Measurements from ENCODE around the gene ZNF502.

ZNF502 gene

GRCh38 chr3:44729384-44729910, 17.0 kb downstream of the ZNF502 start, which contains the start of gene ZNF501:
Gene ZNF501, plus strand, starts transcription at chr3:44729635. Its CDS starts 4,787 bp downstream, at chr3:44734422.
- DNase-seq (ENCODE audit: insufficient read length, low spot score) (peak; percentile 89), FAIRE-seq (no peak)
- TF ChIP-seq CTCF (IDR thresholded peaks at IDR 0.05; ENCODE audit: insufficient read depth, missing control alignments), result peak; percentile 15

GRCh38 chr3:44734646-44735168, 22.2 kb downstream of the ZNF502 start:
- TF ChIP-seq CTCF (IDR thresholded peaks at IDR 0.05; ENCODE audit: insufficient read depth, missing control alignments), result no peak
- no peak for FAIRE-seq
- no peak for DNase-seq (ENCODE audit: insufficient read length, low spot score)

GRCh38 chr3:44761101-44761423, 48.6 kb downstream of the ZNF502 start:
- no peak for FAIRE-seq
- TF ChIP-seq CTCF (IDR thresholded peaks at IDR 0.05; ENCODE audit: insufficient read depth, missing control alignments), result no peak
- no peak for DNase-seq (ENCODE audit: insufficient read length, low spot score)

- no peak for FAIRE-seq
- no peak for TF ChIP-seq CTCF (IDR thresholded peaks at IDR 0.05; ENCODE audit: insufficient read depth, missing control alignments)
These were observed 49.1 kb downstream of the ZNF502 start, which contains the start of the genes KIAA1143 and KIF15 for GRCh38 chr3:44761424-44762169. Gene KIAA1143, minus strand, starts transcription at chr3:44761619. Its CDS starts 17 bp downstream, at chr3:44761602. Gene KIF15, plus strand, starts transcription at chr3:44761794. Its CDS starts 72 bp downstream, at chr3:44761866.

GRCh38 chr3:44762170-44762677, 49.8 kb downstream of the ZNF502 start:
- no peak for TF ChIP-seq CTCF (IDR thresholded peaks at IDR 0.05; ENCODE audit: insufficient read depth, missing control alignments)
- no peak for FAIRE-seq
- no peak for DNase-seq (ENCODE audit: insufficient read length, low spot score)

More at GRCh38 chr3:44761424-44762169, 49.1 kb downstream of the ZNF502 start, which contains the start of the genes KIAA1143 and KIF15:
- DNase-seq (ENCODE audit: insufficient read length, low spot score), result peak; percentile 50

- FAIRE-seq (no peak), DNase-seq (ENCODE audit: insufficient read length, low spot score) (no peak)
- no peak for TF ChIP-seq CTCF (IDR thresholded peaks at IDR 0.05; ENCODE audit: insufficient read depth, missing control alignments)
These were observed 50.2 kb downstream of the ZNF502 start for GRCh38 chr3:44762690-44763089.

Measured in D721Med (cell line).